ENCODE measurements around the gene TMUB1.

Gene TMUB1

GRCh38 chr7:151124899-151125399, 41.7 kb upstream of the TMUB1 start:
- no peak for TF ChIP-seq CTCF (IDR thresholded peaks at IDR 0.05; ENCODE audit: control insufficient read depth, extremely low read depth, insufficient read depth)
- H3K4me3 ChIP-seq (ENCODE audit: low read depth, low read length), result peak overlapping the region; percentile 49
- DNase-seq (ENCODE audit: low read depth), result no peak

- no peak for DNase-seq (ENCODE audit: low read depth)
- no peak overlapping the region for H3K4me3 ChIP-seq (ENCODE audit: low read depth, low read length)
- no peak for TF ChIP-seq CTCF (IDR thresholded peaks at IDR 0.05; ENCODE audit: control insufficient read depth, extremely low read depth, insufficient read depth)
Observed at GRCh38 chr7:151124481-151124880, 41.2 kb upstream of the TMUB1 start.

GRCh38 chr7:151123822-151124464, 40.6 kb upstream of the TMUB1 start:
- peak; percentile 100 for TF ChIP-seq CTCF (IDR thresholded peaks at IDR 0.05; ENCODE audit: control insufficient read depth, extremely low read depth, insufficient read depth)
- H3K4me3 ChIP-seq (ENCODE audit: low read depth, low read length), result no peak overlapping the region
- DNase-seq (ENCODE audit: low read depth), result peak; percentile 61

GRCh38 chr7:151123158-151123821, 40.0 kb upstream of the TMUB1 start:
- no peak for TF ChIP-seq CTCF (IDR thresholded peaks at IDR 0.05; ENCODE audit: control insufficient read depth, extremely low read depth, insufficient read depth)
- no peak overlapping the region for H3K4me3 ChIP-seq (ENCODE audit: low read depth, low read length)
- no peak for DNase-seq (ENCODE audit: low read depth)

GRCh38 chr7:151122796-151123157, 39.5 kb upstream of the TMUB1 start:
- no peak for TF ChIP-seq CTCF (IDR thresholded peaks at IDR 0.05; ENCODE audit: control insufficient read depth, extremely low read depth, insufficient read depth)
- no peak overlapping the region for H3K4me3 ChIP-seq (ENCODE audit: low read depth, low read length)
- no peak for DNase-seq (ENCODE audit: low read depth)

GRCh38 chr7:151122276-151122675, 39.0 kb upstream of the TMUB1 start:
- H3K4me3 ChIP-seq (ENCODE audit: low read depth, low read length), result no peak overlapping the region
- TF ChIP-seq CTCF (IDR thresholded peaks at IDR 0.05; ENCODE audit: control insufficient read depth, extremely low read depth, insufficient read depth), result 0 out of 2 replicates have a peak, but pooled peaks have one; percentile 4
- no peak for DNase-seq (ENCODE audit: low read depth)
